ENCODE results near the gene A2M.

Gene A2M

DNA sequence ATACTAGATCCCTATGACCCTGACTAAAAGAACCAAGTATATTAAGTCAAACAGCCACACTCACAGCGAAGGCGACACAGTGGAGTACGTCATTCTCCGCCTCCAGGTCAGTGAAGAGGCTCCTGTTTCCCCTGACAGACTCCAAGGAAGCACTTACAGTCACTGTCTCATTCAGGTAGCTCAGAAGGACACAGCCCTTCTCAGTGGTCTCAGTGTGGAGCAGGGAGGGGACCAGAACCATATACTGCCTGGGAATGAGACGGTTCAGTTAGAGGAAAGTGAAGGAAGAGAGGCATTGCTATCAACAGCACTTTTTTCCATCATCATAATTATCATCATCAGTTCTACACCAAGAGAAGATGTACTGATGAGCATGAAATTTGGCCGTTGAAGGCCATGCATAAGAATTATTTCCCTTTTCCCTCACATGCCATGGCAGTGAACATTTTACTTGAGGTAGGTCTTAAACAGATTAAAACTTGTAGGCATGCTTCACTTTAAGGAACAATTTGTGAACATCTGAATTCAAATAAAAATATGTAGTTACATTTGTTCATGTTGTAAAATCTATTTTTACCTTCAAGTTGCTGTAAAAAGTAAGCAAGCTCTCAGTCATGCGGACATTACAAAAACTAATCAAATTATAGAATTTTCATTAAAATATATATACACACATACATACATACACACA lies 2.3 kb downstream of the A2M start:
- H3K27ac ChIP-seq = no peak overlapping the region
- TF ChIP-seq CTCF (conservative IDR thresholded peaks at IDR 0.05; ENCODE audit: low read depth) = no peak
- ChIA-PET CTCF (no interaction called here), POLR2A (ENCODE audit: low non-redundant PET) (no interaction called here)
- no peak for DNase-seq (ENCODE audit: low spot score)

- no peak for DNase-seq (ENCODE audit: low spot score)
- TF ChIP-seq CTCF (conservative IDR thresholded peaks at IDR 0.05; ENCODE audit: low read depth) = no peak
- CTCF ChIA-PET = interaction anchor here (0.6 kb wide), 1 partner anchor 889 kb away, joined by 3 read pairs; no protein-coding TSS in a partner anchor
- POLR2A ChIA-PET (ENCODE audit: low non-redundant PET) = no interaction called here
- no peak overlapping the region for H3K27ac ChIP-seq
These were observed 3.5 kb downstream of the A2M start for GRCh38 chr12:9112076-9112853.

DNA sequence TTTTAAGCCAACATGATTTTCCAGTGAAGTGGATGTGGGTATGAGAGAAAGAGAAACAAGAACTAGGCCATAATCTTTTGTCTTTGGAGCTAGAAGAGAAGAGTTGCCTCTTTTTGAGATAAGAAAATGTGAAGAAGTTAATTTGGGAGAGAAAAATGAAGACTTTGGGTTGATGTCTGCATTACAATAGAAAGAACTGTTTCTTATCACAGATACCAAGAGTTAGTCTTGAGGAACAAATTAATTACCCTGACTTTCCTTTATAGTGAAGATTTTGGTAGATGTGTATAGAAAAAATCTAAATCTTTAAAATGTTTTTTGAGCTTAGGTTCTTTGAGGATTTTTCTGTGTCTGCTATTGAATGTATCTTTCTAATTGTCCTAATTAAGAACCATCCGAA lies 4.2 kb downstream of the A2M start:
- no peak for TF ChIP-seq CTCF (conservative IDR thresholded peaks at IDR 0.05; ENCODE audit: low read depth)
- POLR2A ChIA-PET (ENCODE audit: low non-redundant PET) = no interaction called here
- DNase-seq (ENCODE audit: low spot score) = no peak
- CTCF ChIA-PET = interaction anchor here (0.6 kb wide), 1 partner anchor 889 kb away, joined by 3 read pairs; no protein-coding TSS in a partner anchor
- no peak overlapping the region for H3K27ac ChIP-seq

- H3K27ac ChIP-seq = no peak overlapping the region
- CTCF ChIA-PET = no interaction called here
- no peak for TF ChIP-seq CTCF (conservative IDR thresholded peaks at IDR 0.05; ENCODE audit: low read depth)
- DNase-seq (ENCODE audit: low spot score) = no peak
- POLR2A ChIA-PET (ENCODE audit: low non-redundant PET) = no interaction called here
These were observed 5.8 kb downstream of the A2M start for GRCh38 chr12:9109737-9110491.

- no peak for TF ChIP-seq CTCF (conservative IDR thresholded peaks at IDR 0.05; ENCODE audit: low read depth)
- POLR2A ChIA-PET (ENCODE audit: low non-redundant PET) = no interaction called here
- CTCF ChIA-PET = no interaction called here
- DNase-seq (ENCODE audit: low spot score) = no peak
- H3K27ac ChIP-seq = no peak overlapping the region
These were observed 6.6 kb downstream of the A2M start for GRCh38 chr12:9109213-9109522.

DNA sequence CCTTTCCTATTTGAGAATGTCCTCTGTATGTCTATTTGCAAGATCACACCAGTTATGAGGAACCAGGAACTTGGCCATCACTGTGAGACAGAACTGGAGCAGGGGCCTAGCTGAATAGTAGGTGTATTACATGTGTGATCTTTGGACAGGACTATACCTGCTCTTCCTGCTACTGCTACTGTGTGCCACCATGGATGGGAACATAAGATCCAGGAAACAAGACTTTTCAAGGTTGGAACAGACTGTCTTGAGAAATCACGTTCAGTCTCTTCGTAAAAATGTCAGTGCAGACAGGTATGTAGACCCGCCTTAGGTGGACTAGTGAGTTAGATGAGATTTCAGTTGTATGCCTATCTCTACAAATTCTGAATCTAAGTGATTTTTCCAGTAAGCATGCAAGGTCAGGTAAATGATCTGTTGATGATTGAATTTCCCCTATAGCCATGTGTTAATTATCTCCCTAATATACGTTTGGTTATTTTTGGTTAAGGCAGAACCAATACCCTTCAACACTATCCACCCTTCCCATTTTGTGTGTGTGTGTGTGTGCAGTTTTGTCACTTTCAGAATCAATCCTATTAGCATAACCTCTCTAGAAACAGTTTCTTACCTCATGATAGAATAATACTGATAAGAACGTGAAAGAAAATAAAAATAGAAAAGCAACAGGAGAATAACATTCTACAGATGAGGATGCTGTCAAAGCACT lies 7.1 kb downstream of the A2M start:
- ChIA-PET POLR2A (ENCODE audit: low non-redundant PET) (no interaction called here), CTCF (interaction anchor here (0.6 kb wide), 1 partner anchor 571 kb away, joined by 5 read pairs; no protein-coding TSS in a partner anchor)
- H3K27ac ChIP-seq = no peak overlapping the region
- no peak for TF ChIP-seq CTCF (conservative IDR thresholded peaks at IDR 0.05; ENCODE audit: low read depth)
- DNase-seq (ENCODE audit: low spot score) = no peak
